ENCODE results near the gene HOXC13.

DNA sequence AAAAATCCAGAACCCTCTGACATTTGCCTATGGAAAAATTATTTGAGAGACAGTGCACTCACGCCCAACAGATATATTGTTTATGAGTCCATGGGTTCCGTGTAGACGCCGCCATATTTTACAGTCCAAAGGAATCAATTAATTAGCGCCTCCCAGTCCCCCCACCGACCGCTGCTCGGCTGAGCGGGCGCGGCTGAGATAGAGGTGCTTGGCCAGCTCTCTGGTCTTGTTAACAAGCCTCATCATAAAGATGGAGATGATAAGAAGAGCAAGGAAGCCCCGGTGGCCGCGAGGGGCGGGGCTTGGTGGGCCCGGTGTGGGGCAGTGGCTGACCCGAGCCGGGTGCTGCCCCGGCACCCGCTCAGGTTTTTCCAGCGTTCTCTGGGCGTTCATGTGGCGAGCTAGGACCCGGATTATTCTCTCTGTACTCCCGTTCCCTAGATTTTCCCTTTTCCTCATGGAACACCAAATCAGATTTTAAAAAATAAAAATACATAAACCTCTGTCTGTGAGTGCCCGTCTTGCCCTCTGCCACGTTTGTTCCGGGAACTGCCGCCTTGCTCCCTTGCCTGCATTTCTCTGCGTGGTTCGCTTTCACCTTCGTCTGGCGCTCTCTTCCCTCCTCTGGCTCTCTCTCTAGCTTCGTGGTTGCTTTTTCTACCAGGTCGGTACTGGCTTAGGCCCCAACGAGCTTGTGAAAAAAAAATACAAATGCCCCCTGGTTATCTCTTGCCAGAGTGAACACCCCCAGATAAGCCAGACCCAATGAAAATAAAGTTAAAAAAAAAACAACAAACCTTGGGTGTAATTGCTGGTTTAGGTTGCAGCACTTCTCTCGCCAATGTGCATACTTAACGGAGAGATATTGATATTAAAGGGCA lies 25.0 kb downstream of the HOXC13 start:
- TF ChIP-seq, protein P1, sequence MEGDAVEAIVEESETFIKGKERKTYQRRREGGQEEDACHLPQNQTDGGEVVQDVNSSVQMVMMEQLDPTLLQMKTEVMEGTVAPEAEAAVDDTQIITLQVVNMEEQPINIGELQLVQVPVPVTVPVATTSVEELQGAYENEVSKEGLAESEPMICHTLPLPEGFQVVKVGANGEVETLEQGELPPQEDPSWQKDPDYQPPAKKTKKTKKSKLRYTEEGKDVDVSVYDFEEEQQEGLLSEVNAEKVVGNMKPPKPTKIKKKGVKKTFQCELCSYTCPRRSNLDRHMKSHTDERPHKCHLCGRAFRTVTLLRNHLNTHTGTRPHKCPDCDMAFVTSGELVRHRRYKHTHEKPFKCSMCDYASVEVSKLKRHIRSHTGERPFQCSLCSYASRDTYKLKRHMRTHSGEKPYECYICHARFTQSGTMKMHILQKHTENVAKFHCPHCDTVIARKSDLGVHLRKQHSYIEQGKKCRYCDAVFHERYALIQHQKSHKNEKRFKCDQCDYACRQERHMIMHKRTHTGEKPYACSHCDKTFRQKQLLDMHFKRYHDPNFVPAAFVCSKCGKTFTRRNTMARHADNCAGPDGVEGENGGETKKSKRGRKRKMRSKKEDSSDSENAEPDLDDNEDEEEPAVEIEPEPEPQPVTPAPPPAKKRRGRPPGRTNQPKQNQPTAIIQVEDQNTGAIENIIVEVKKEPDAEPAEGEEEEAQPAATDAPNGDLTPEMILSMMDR (IDR thresholded peaks at IDR 0.05): no peak
- TF ChIP-seq POLR2A (IDR thresholded peaks at IDR 0.05): no peak
